NCI-H2196 treated with DMSO at 0.1 percent for 48 hours (cell line): ENCODE data around the gene LAG3.

ENCODE experiments used
- DNase-seq: peaks from one replicate; lab custom pipeline; 2025; ENCODE audit not compliant: unreplicated experiment; lab: John Stamatoyannopoulos, UW

The LAG3 gene

DNA sequence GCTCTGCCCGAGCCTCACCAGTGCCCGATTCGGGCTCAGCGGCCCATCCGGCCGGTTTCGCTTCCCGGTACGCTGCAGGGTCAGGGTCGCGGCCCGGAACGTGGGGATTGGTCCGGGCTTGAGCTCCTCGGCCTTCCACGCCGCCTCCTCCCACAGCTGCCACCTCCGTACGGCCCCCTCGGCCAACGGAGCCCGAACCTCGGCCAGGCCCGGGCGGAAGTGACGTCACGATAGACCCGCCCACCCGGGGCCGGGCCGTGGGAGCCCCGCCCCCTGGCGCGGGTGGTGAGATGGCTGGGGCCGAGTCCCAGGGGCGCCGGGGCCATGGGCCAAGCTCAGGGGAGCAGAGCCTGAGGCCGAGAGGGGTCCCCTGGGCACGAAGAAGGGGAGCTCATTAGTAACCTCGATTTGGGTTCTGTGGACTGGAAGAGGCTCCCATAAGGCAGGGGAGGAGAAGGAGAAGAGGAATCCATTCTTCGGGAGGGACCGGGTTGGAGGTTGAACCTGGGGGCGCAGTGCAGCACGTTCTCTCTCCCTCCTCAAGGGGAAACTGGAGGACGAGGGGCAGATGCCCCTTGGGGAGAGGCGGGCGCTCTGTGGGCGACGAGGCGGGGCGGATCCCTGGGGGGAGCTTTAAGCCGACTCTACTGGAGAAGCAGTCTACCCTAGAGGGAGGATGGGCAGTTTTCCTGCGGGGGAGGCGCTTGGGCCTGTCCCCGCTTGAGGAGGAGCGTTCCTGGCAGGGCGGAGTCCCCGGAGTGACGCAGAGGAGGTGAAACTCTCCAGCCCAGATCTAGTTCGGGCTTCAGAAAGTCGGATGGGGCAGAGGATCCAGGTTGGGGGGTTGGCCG, 19.2 kb upstream of the LAG3 start, which contains the start of gene MLF2:
Gene MLF2 (minus strand): TSS at position 221 of the 851 bp plus-strand sequence. CDS start 807 bp downstream, outside the sequence.
- peak; percentile 77 for DNase-seq

DNA sequence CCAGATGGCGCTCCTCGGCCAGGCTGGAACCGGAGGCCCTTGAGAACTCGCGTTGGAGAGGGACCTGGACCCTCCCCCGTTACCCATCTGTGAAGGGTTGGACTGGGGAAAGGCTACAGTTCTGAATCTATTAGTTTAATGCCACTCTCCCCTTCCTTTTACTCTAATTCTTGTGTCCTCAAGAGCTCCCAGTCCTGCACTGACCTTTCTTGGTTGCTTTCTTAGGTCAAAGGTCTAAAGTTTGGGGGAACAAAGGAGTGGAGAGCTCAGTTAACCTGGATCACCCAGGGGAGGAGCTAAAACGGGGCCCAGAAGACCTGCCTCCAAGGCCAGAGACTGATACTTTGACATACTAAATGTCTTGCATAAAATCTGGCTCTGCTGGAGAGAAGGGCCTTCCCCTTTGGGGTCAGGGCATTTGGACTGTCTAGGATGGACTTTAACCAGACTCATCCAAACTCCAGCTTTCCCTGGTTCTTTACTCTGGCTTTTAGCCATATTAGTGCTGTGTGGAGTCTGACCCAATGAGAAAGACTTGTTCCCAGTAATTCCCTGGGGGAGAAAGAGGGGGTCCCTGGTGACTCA, 18.5 kb upstream of the LAG3 start:
- no peak for DNase-seq

DNA sequence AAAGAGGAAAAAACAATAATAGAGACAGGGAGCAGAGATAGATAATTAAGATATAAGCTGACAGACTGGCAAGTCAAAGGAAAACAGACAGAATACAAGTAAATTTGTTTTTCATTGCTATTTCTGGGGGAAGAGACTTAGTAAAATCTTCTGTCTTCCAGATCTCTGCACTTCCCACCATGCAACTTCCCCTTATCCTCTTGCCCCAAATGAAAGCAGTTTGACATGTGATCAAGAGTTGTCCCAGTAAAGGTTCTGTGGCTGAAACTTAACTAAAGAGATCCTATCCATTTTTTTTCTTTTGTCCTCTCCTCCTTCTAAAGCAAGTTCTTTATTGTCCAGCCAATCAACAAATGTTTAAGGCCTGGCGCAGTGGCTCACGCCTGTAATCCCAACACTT, 17.9 kb upstream of the LAG3 start:
- DNase-seq = no peak

DNA sequence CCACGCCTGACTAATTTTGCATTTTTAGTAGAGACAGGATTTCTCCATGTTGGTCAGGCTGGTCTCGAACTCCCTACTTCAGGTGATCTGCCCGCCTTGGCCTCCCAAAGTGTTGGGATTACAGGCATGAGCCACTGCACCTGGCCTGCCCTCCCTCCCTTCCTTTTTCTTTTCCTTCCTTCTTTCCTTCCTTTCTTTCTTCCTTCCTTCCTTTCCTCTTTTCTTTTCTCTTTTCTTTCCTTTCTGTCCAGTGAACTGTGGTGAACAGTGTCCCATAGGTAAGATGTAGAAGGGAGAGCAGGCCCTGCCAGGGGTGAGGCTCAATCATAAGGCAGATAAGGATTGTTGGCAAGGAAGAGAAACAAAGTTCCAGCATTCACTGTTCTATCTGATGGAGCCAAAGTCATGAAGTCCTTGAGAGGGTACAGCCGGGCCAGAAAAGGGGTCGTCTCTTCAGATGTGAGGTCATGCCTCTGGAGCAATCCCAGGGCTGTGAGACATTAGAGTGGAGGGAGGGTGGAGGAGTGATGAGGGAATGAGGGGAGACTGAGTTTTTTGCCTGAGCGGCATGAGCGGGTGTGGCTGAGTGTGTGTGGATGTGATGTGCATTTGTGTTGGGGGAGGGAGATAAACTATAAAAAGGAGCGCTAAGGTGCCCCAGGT, 15.2 kb upstream of the LAG3 start:
- DNase-seq = no peak

DNA sequence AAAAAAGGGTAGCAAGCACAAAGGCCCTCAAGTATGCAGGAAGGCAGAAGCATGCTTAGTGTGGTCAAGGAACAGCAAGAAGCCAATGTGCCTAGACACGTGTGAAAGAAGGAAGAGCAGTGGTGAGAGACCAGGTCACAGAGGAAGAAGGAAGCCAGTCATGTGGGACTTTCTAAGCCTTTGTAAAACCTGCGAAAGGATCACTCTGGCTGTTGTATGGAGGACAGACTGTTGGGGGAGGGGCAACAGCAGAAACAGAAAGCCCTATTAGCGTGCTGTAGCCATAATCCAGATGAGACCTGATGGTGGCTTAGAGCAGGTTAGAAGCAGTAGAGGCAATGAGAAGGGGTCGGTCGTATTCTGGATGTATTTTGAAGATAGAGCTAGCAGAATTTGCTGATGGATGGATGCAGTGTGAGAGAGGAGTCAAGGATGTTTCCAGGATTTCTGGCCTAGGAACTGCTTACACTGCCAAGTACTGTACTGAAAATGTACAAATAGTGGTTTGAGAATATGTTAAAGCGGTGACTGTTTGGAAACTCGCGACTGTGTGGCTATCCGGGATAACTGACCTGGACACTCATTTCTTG, 13.7 kb upstream of the LAG3 start:
- no peak for DNase-seq

DNA sequence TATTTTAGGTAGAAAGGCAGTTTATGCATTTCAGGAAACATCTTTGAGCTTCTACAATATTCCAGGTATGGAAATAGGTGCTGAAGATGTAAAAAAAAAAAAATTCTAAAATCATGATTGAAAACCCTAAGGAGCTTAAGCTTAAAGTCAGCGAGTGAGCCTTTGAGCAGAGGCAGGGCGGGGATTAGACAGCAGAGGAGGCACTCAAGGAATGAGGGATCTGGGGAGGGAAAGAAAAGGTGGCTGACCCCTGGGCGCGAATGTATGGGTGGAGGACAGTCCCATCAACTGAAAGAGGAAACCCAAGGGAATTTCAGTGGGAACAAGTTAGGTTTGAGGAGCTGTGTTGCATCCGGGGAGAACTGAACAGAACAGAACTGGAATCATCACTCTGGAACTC, 12.6 kb upstream of the LAG3 start:
- DNase-seq = no peak

DNA sequence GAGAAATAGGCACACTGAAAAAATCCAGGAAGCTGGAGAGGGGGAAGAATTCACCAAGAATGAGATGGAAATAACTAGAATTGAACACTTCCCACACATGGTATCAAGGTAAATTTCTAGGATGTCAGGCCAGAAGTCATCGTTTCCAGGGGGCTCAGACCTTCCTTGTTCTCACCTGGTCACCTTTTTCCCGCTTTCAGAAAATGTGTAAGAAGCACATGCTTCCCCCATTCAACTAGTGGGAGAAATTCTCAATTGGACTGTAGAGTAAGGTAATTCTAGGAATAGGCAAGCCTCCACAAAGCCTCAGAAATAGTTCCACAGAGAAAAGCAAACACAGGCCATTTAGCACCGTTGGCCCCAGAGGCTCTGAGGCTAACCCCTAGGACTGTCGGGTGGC, 8.9 kb upstream of the LAG3 start:
- DNase-seq = no peak

DNA sequence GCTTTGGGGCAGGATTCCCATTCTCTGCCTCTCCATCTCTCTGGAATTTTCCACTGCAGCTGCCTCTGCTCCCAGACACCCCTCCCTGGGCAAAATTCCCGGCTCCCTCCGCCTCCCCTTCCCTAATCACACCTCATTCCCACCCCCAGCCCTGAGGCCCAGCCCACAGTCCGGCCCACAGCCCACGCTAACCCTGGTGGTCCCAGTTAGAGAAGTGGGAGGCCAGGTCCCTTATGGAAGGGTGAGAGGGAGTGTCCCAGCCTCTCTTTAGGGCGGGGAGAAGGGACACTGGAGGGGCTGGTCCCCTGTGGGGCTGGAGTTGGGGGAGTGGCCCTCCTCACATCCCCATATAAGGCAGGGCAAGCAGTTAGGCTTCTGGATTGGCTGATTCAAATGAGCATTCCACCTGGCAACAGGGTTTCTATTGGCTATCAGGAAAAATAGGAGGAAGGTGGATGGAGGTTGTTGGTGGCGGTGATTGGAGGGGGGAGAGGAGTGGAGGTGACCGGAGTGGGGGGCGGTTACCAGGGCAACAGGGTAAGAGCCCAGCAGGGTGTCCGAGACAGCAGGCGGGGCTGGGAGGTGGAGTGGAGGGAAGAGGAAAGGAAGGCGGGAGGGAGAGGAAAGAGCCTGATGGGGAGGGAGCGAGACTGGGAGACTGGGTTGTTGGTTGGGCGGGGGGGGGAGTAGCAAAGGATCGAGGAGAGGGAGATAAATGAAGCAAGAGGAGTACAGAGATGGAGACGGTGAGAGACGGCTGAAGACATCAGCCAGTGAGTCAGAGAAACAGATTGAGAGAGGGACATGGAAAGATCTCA, 8.1 kb upstream of the LAG3 start:
- peak; percentile 91 for DNase-seq

DNA sequence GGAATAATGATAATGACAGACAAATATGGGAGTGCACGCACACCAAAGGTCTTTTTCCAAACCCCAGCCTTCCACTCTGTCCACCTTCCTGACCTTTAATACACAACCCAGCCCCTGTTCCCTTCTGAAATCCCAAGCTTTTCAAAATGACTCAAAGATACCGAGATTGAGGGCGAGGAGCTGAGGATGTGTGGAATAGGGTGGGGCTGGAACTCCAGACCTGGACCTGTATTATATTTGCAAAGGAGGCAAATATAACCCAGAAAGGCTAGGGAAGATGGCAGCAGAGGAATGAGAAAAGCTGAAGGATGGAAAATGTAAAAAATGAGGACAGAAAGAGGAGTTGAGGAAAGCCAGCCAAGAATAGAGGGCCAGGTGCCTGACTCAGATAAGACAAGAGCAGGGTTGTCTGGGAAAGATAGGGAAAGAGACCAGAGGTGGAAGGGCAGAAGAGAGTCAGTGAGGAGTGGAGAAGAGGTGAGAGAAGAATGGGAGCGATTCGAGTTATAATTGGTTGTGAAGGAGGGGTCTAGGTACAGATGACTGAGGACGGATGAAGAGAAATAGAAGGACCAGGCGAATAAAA, 7.2 kb upstream of the LAG3 start:
- peak; percentile 14 for DNase-seq

DNA sequence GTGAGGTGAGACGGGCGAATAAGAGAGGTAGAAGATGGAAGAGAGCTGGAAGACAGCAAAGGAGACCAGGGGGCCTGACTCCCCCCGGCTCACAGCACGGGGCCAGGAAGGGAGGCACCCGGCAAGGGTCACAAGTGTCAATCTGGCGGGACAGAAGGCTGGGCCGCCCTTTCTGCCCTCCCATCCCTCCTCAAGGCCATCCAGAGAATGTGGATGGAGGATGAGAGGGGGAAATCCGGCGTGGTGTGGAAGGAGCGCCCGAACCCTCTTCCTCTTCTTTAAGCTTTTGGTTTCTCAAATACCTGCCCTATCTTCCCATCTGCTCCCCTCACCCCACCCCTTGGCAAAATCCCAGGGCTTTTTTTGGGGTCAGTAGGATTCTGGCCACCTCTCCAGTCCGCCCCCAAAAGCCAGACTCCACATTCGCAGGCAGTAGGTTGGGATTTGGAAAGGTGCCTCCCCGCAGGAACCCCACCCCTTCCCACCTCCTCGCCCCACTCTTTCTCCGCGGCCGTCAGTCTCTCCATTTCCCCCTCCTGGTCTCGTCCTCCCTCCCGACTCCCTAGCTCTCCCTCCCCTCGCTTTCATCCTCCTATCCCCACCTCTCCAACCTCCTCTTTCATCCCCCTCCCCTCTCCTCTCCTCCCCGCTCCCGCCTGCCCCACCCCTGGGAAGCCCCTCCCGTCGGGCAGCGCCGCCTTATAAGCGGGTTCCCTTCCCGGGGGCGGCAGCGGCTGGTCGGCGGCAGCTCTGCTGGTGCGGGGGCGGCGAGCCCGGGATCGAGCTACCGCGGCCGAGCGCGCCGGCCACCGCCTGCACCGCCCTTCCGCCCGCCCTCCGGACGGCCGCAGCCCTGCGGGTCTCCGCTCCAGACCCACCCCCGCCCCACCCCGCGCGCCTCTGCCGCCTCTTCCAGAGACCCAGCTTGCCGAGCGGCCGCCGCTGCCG, 6.4 kb upstream of the LAG3 start, which contains the start of gene PTMS:
Gene PTMS (plus strand): TSS at position 730 of the 948 bp plus-strand sequence. CDS start 343 bp downstream, outside the sequence.
- DNase-seq = peak; percentile 75

DNA sequence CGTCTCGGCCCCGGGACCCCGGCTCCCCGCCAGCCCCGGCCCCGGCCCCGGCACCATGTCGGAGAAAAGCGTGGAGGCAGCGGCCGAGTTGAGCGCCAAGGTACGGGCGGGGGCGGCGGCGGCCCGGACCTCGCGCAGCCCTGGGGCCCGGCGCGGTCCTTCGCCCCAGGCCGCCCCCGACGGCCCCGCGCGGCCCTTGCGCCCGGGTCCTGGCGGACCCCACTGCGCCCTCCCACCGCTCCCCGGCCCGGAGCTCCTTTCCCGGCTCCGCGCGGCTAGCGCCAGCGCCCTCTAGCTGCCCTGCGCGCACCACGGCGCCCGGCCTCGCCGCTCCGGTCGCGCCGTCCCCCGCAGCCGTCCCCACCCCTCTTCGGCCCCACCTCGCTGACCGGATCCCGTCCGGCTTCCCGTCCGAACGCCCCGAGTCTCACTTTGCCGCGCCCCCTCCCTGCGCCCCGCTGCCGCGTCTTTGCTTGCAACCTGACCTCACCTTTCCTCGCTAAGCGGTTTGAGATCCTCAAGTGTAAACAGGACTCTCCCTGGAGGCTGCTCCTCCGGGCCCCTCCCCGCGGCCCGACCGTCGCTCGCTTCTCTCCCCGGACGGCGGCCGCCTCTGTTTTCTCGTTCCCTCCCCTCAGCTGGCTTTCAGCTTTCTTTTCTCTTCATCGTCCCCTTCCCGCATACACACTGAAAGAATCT, 5.5 kb upstream of the LAG3 start:
- no peak for DNase-seq

DNA sequence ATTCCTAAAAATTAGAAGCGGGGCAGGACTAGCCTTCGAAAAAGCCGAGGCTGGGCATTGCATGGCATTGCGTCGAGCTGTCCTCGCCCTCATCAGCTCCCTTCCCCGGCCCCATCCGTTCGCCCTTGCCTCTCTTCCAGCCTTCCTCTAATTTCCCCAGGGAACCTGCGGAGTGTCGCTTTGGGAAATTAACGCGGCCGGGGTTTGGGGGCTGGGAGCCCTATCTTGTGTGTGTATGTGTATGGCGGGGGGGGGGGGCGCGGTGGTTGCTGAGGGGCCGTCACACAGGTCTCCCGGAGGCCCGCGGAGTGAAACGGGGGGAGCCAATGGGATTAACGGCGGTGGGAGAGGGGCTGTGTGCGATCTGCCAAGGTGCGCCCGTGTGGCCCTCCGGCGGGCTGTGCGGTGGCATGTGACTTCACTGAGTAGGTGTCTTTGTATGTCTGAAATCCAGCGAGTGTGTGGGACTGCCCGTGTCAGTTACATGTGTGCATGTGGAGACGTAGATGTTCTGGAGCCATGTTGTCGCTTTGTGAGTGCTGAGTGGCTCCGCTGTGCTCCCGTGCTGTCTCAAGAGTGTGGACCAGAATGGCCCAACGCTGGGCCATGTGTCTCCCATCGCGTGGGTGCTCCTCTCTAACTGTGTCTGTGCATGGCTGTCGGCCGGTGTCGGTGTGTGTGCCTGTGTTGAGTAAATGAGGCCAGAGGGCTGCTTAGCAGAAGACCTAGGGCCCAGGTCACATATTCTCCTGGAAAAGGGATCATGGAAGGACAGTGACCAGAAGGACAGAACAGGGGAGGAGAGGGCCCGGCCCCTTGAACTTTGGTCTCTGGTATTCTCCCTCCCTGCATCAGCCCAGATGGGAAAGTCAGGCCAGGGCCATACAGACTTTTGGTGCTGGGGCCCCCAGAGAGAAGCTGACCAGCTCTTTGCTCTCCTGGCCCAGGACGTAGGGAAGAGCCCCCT, 4.7 kb upstream of the LAG3 start:
- no peak for DNase-seq

DNA sequence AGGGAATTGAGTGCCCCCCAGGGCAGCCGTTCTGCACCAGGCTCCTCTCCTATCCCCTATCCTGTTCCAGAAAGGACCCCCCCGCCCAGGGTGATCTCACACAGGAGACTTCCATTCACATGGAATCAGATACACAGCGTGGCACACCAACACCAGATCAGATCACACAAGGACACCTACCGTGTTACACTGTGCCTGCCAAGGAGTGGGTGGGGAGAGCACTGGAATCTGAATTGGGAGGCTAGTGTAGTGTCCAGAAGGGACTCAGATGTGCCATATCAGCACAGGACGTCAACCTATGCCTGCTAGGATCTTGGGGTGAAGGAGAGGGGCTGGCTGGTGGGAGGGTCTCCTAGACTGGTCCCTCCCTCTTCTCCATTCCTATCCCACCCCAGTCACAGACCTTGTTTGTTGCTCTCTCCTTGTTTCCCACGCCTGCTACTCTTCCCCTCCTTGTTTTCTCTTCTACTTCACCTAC, 3.8 kb upstream of the LAG3 start:
- DNase-seq = no peak

DNA sequence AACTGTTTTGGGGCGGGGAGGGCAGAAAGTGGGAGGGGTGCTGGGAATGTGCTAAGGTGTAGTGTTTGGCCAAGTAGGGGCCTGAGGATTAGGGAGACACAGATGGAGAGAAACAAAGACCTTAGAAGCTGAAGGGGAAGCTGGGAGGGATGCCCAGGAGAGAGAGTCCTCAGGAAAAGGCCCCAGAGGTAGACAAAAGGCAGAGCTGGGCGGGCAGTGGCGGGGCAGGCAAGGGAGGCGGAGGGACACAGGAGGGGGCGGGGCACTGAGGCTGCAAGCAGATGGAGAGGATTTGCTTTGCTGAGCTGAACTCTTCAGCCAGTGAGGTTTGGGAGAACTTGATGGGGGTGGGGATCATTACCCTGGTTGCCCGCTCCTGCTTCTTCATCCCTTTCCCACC, 3.3 kb upstream of the LAG3 start:
- DNase-seq = peak; percentile 17

DNA sequence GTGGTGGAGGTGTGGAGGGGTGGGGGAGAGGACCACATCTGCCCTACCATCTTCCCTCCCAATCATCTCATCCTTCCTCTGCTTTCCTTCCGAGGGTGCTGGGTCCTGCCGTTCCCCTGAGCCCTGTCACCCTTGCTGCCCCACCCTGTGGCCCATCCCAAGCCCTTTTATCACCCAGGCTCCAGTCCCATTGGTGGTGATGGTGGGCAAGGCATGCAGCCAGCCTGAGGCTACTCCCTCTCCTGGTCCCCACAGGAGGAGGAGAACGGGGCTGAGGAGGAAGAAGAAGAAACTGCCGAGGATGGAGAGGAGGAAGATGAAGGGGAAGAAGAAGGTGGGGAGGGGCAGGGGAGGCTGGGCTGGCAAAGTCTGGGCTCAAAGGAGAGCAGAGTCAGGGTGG, 2.7 kb upstream of the LAG3 start:
- no peak for DNase-seq

DNA sequence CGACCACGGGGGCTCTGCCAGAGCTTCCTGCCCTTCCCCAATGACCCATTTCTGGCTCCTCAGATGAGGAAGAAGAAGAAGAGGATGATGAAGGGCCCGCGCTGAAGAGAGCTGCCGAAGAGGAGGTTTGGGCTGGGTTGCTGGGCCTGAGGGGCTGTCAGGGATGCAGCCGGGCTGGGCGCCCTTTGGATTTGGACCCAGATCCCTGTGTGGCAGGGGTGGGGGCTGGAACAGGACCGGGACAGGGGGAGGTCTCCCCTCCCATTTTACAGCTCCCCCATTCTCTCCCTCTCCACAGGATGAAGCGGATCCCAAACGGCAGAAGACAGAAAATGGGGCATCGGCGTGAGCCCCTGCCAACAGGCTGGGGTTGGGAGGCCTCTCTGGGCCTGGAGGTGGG, 2.2 kb upstream of the LAG3 start:
- no peak for DNase-seq

DNA sequence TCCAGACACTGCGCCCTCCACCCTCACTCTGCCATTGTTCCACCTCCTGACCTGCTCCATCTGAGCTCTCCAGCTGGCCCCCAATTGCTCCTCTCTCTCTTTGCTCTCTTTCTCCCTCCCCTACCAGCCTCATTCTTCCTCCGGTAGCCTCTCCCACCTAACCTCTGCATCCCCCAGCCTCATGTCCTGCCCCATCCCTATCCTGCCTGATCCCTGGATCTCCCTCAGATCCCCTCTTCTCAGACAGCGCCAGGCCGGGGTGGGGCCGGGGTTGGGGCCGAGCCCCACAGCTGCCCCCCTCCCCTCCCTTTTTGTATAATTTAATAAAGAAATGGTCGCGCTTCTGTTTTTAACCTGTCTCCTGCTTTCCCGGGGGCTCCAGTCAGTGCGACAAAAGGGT, 1.7 kb upstream of the LAG3 start:
- DNase-seq = no peak
